Endometrial microvascular endothelial cells (primary cell): ENCODE measurements around the gene FGD3. TPM values are rescaled to one million over a fixed set of nuclear protein-coding genes. Genes with fewer than 3 reads are reported as not detected.

ENCODE experiments used
- in situ Hi-C: cut with HindIII; loops from 2 replicates; pipeline ENCODE4 v1.10.0; 2017; ENCODE audit warnings: low sequenced_read_pairs, low pct_unique_long_range_greater_than_20kb; ENCODE audit errors: inconsistent ontology term
- total RNA-seq: library from RNA; depleted of rRNA; stranded (reverse); fragments of >200 nt; gene quantifications from one replicate; pipeline ENCODE4 v1.2.3, GENCODE V29; 2015; ENCODE audit errors: inconsistent ontology term

The FGD3 gene
- total RNA-seq, 1 donor from 2014 or later, result not detected

DNA sequence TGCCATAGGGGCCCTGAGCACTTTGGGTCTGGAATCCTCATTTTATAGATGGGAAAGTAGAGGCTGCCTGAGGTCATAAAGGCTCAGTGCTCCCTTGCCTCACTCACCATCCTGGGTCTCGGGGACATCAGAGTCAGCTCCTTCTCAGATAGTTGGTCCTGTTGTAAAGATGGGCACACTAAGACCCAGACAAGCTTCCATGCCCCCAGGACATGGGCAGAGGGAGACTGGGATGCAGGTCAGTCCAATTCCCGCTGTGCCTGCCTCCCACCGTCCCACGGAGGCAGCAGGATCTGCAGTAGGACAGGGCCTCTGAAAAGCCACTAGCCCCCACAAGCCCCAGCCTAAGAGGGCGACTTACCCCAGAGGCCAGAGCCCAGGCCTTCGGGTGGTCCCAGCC is 92.1 kb downstream of the FGD3 start:
- in situ Hi-C loops, result no loop called here

DNA sequence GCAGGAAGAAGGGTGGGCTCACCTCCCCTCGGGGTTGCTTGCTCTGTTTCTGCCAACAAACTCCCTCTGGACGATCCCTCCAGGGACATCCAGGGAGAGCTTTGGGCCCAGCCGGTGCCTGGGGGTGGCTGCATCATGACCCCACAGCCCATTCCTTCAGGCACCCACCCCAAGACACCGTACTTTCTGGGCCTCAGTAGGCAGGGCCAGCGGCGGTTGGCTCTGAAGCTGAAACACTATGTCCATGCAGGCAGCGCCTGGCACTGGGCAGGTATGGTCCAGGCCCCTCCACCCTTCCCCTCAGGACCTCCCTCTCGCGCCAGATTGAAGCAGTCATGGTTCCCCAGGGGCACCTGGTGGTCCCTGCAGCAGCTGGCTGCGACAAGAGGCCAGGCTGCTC is 92.7 kb downstream of the FGD3 start:
- in situ Hi-C loops, result no loop called here

DNA sequence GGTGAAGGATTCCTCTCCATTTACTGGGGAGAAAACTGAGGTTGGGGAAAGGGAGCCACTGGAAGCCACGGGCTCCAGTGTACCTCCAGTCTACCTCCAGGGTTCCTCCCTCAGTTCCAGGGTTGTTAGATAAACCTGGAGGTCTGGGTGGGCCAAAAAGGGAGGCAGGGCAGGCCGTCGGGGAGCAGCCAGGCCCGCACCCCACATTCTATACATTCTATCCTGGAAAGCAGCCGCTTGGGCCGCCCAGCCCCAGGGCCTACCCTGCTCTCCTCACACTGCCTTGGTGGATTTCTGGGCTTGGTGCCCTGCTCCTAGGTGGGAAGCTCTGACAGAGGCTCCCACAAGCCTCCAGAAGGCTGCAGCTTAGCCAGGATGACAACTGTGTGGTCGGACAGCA is 93.1 kb downstream of the FGD3 start:
- in situ Hi-C loops, result no loop called here

DNA sequence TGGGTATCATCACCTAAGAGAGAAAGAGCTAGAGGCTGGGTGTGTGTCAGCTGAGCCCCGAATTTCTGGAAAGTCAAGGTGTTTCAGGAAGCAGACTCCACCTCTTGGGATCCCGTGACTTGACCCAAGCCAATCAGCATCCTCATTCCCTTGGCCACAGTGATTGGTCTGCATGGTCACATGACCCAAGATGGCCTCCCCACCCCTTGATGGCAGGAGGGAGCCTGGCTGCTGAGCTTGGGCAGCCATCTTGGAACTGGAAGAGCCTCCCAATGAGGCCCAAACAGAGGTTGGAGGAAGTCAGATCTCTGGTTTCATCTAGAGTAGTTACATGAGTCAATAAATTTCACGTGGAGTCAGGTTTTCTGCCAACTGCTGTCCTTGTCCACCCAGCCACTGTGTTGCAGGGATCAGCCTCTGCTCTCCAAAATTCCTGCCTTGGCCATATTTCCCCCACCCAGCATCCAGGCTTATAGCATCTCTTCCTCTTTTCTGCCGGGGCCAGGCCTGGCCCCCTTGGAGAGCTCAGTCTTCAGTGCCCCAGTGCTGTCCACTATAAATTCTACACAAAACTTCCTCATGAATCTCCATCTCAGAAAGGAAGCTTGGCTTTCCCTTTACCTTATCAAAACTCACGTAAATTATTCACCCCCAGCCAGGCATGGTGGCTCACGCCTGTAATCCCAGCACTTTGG is 93.9 kb downstream of the FGD3 start:
- in situ Hi-C loops, result no loop called here

DNA sequence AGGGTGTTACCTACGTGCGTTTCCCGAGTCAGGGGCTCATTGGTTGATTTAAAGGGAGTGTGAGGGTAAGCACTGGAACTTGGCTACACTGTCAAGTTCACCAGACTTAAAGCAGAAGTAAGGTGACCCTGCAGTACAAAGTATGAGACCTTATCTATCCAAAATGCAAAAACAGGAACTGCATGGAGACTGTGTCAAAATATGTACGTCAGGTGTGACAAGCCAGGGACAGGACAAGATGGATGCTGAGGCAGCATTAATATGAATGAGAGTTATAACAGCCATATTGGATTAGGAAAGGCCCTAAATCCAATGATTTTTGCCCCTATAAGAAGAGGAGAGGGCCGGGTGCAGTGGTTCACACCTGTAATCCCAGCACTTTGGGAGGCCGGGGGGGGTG is 95.8 kb downstream of the FGD3 start:
- in situ Hi-C loops, result no loop called here

DNA sequence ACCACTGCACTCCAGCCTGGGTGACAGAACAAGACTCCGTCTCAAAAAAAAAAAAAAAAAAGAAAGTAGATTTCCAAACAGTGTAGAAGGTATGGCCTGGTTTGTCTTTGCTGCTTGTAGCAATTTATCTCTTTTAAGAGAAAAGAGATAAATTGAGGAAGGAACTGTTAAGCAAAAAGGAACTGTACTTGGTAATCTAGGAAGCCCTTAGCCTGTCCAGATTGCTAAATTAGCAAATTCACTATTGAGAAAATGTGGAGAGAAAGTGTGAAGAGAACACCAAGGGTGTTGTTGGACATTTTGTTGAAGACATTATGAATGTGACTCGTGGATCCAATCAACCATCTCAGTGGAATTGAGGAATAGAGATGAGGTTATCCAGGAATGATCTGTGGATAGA is 98.2 kb downstream of the FGD3 start:
- in situ Hi-C loops, result no loop called here

DNA sequence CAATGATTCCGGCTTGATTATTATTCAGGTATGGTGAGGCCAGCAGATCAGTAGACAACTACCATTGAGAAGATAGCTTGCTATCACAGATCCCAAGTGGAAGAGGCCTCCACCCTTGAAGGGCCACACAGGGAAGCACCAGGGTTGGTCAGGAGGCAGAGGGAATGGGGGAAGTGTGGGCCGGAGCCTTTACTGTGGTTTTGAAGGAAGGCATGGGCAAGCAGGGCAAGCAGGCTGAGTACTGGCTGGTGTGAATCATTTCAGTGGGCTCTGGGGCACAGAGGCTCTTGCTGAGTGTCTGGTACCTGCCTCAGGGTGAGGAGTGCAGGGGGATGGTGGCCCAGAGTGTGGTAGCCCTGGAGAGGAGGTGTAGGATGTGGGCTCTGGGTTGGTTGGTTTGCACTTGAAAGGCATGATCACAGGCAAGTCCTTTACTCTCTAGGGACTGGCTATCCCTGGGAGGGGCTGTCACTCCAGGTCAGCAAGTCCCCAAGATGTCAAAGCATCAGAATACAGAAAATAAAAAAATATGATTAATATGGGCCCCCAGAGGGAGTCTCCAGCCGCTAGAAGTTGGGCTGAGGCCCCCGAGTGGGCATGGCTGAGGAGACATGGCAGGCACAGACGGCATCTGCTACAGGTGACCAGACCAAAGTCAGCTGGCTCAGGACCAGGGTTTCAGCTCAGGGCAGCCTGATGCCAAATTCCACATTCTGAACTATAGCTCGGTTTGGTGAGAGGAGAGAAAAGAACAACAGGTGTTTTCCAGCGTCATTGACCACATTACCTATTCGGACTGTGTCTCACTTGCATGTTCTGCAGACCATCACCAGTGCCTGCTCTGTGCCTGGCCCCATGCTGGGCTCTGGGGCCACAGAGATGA is 101.5 kb downstream of the FGD3 start:
- in situ Hi-C loops, result no loop called here

DNA sequence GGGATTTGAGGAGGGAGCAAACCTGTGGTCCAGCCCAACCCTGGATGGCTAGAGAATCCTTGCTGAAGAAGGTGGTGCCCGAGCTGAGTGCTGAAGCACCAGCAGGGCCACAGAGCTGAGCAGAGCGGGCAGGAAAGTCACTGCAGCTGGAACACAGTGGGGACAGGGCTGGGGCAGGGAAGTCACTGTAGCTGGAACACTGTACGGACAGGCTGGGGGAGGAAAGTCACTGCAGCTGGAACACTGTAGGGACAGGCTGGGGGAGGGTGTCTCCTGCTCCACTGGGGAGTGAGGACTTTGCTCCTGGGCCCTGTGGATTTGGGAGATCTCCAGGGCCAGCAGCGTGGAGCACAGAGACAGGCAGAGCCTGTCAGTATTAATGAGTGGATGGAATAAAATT is 102.2 kb downstream of the FGD3 start:
- in situ Hi-C loops, result no loop called here

DNA sequence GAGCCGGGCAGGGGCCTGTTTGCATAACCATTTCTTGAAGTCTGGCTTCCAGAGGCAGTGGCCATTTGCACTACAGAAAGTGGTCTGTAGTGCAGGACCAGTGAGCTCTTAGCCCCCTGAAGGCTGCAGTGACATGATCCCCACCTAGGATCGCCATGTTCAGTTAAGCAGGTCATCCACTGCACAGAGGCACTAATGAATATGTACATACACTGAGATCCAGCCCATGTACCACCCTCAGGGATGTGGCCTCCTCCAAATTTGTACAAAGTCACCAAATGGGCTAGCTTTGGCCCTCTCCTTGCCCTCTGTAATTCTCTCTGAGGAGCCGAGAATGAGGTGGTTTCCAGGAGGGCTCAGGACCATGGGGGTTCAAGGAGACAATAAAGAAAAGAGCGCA is 102.9 kb downstream of the FGD3 start:
- in situ Hi-C loops, result no loop called here

DNA sequence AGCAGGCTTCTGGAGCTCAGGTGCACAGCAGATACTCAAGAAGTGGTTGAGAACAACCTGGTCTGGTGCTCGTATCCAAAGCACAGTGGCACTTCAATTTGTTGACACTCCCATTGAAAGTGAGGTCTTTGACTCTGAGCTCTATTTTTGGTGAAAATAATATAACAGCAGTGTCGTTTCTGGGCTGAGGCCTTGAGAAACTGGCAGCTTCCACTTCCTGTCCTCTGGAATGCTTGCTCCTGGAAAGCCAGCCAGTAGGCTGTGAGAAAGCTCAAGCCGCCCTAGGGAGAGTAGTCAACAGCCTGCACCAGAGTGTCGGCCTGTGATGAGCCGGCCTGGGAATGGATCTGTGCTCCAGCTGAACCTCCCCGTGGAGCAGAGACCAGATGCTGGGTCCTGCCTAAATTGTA is 104.4 kb downstream of the FGD3 start:
- in situ Hi-C loops, result no loop called here

DNA sequence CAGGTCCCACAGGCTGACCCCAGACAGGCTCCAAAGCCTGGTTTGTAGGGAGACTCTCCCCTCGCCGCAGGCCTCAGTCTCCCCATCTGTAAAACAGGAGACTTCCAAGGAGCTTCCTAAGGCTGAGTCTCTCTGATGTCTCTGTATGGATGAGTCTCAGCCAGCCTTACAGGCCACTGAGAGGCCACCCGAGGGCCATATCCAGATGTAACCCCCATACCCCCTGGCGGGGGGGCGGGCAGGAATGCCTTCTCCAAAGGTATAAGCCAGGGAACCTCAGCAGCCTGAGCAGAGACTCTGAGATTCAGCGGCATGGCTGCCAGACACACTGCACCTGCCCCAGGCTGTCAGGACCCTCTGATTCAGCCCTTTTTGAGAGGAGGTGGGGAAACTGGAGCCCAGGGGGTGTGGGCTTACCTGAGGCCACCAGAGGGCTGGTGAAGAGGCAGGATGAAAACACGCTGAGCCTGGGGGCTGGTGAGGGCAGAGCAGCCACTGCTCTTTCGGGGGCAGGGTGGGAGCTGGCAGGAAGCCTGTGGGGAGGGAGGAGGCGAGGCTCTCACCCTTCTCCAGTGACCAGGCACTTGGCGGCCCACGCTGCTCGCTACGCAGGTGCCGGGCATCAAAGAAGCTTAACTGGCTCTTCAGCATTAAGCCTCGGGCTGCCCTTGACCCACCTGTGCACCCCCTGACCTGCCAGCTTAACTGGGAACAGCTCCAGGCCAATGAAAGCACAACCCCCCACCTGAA is 105.6 kb downstream of the FGD3 start:
- in situ Hi-C loops, result no loop called here

DNA sequence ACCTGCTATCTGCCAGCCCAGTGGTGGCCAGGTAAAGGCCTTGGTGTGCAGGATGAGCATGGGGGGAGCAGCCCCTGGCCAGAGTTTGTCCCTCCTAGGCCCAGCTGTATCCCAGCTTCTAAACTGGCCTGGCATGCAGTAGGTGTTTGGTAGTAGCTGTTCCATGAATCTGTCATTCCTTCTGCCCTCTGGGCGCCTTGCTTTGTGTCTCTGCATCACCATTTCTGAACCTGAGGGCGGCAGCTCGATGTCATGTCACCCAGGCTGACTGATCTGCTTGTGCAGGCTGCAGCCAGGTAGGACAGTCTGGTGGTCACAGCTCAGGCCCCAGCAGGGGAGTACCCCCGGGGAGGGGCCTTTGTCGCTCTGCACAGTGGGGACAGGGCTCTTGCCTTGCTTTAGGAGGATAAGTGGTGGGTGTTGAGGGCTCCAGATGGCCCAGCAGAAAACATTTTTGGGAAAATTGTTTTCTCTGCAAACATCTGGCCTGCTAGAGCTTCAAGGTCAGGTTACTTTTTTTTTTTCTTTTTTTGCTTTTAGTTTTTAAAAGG is 106.5 kb downstream of the FGD3 start:
- in situ Hi-C loops, result no loop called here

DNA sequence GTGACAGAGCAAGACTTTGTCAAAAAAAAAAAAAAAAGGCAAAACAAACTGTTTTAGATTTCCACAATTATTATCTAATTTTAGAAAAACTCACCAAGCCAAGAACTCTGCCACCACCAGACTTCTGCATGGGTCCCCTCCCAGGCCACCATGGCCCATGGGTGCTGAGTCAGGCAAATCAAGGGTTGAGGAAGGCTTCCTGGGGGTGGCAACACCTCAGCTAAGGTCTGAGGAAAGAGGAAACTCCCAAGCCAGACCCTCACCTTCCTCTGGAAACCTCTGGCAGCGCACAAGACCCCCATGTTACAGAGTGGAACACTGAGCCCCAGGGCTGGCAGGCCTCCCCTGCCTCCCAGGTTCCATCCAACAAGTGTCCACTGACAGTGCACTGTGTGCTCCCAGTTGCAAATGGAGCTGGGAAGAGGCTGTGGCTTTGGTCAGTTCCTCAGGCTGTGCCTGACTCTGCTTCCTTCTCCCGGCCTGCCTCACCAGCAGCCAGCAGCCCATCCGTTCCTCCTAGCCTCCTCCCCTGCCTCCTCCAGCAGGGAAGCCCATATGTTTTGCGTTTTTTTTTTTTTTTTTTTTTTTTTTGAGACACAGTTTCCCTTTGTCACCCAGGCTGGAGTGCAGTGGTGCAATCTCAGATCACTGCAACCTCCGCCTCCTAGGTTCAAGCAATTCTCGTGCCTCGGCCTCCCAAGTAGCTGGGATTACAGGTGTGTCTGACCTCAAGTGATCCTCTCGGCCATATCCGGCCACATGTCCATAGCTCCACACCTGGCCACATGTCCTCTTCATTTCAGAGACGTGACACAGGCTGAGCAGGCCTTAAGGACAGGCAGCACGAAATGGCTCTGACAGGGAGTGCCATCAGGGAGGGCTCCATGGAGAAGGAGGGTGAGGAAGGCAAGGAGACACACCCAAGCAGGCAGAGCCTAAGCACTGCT is 107.7 kb downstream of the FGD3 start:
- in situ Hi-C loops, result no loop called here

DNA sequence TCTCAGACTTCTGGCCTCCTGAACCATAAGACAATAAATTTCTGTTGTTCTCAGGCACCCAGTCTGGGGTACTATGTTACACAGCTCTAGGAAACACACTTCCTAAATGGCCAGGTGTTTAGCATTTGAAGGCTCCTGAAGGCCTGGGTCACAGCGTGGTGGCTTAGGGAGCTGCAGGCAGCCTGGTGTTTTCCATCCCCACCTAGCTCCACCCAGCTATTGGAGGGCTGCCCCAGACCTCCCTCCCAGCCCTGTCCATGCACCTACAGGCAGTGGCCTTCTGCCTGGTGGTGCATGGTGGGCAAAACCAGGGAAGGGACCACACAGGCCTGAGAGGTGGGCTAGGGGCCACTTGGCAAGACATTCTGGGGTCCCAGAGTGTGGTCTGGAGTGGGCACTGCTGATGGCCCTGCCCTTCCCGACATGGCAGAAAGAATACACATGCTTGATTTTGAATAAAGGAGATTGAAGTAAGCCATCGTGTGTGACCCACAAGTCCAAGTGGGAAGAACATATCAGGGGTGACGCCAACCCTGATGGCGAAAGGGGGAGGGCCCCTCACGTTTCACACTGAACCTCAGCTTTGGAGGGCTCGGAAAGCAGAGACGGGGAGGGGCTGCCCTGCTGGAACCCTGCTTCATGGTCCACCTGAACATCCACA is 109.8 kb downstream of the FGD3 start:
- in situ Hi-C loops, result no loop called here

DNA sequence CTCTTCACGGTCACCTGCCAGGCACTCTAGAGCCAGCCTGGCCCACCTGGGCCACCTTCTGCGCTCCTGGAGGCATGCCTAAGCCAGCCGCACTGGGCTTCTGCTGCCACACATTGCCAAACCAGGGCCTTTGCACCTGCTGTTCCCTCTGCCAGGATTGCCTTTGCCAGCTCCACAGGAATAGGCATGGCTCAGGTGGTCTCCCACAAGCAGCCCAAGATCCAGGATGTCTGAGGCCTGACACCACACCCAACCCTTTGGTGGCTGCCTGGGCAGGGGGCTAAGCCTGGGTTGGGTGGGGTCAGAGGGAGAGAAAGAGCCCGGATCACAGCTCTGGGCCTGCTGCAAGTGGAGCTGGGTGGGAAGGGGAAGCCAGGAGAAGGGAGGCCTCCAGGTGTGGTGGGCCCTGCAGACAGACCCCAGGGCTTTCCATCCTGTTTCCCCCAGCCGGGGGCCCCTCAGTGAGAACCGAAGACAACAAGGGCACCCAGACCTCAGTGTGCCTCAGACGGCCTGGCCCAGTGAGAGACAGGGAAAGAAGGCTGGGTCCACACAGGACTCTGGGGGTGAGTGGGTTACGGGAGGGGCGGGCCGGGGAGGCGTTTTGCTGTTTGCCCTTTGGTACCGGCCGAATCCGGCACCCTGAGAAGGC is 110.5 kb downstream of the FGD3 start:
- in situ Hi-C loops, result no loop called here

DNA sequence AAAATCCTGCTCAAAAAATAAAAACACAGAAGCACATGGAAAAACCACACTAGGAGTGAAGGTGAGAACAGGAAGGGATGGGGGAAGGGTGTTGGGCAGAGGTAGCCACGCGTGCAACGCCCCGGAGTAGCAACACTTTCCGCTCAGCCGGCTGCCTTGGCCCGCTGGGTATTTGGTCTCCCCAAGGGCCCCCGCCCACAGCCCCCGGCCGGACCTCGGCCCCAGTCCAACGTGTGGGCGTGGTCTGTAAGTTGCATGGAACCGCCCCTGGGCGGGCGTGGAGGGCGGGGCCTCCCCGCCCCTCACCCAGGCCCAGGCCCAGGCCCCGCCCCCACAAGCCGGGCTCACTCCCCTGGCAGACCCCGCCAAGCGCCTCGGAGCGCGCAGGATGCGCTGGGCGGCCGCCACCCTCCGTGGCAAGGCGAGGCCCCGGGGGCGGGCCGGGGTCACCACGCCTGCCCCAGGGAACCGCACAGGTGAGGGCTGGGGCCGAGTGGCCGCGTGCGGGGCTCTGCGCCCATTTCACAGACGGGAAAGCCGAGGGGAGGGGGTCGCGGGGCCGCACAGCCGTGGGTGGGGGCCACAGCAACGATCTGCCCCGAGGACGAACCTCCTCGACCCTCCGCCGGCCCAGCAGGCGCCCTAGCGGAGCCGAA is 111.2 kb downstream of the FGD3 start, which contains the start of gene SUSD3:
Gene SUSD3 (plus strand): TSS at position 347 of the 656 bp plus-strand sequence. CDS start 42 bp downstream, at position 389.
- in situ Hi-C loops, result no loop called here
